Activated CD8-positive, alpha-beta T cell treated with anti-CD3 and anti-CD28 coated beads for 36 hours (primary cell): Measurements from ENCODE around the gene CDCA5. TPM values are rescaled to one million over a fixed set of nuclear protein-coding genes. Genes with fewer than 3 reads are reported as not detected.

ENCODE experiments used
- ATAC-seq: fragments of 200-7000 bp; cut with Tn5 transposase; one replicate; pipeline ENCODE4 v1.10.0; 2021; ENCODE audit warnings: mild to moderate bottlenecking, moderate library complexity
- CTCF ChIA-PET: fragments of 350-600 bp; sonication (Branson Sonifier 250); formaldehyde crosslinking; loops from one replicate; lab custom pipeline; 2021; ENCODE audit warnings: antibody characterized with exemption; lab: Charles Lee
- POLR2A ChIA-PET: fragments of 350-600 bp; sonication (Branson Sonifier 250); formaldehyde crosslinking; loops from one replicate; lab custom pipeline; 2021; ENCODE audit warnings: antibody characterized with exemption; lab: Charles Lee
- DNase-seq: peaks from one replicate; pipeline ENCODE4 v3.0.0-alpha.2; 2020
- H3K27ac Mint-ChIP-seq: one replicate; pipeline ENCODE4 v1.8.0; 2021; ENCODE audit warnings: mild to moderate bottlenecking, mixed read lengths
- H3K27me3 Mint-ChIP-seq: one replicate; pipeline ENCODE4 v1.8.0; 2021; ENCODE audit warnings: mixed read lengths
- H3K36me3 Mint-ChIP-seq: one replicate; pipeline ENCODE4 v1.8.0; 2021; ENCODE audit warnings: low read depth, mixed read lengths
- H3K4me1 Mint-ChIP-seq: one replicate; pipeline ENCODE4 v1.8.0; 2021; ENCODE audit warnings: low read depth, mixed read lengths
- H3K4me3 Mint-ChIP-seq: one replicate; pipeline ENCODE4 v1.8.0; 2021; ENCODE audit warnings: mild to moderate bottlenecking, moderate library complexity, mixed read lengths
- H3K9me3 Mint-ChIP-seq: one replicate; pipeline ENCODE4 v1.8.0; 2021; ENCODE audit warnings: mixed read lengths
- intact Hi-C: fragments of 100-400 bp; cut with micrococcal nuclease; formaldehyde crosslinking; loops from one replicate; pipeline ENCODE4 v1.10.0; 2022
- total RNA-seq, 2 experiments: library from RNA; stranded (reverse); gene quantifications; one replicate each; pipeline ENCODE4 v1.2.3, GENCODE V29; 2021
- TF ChIP-seq, protein P1 (sequence below): fragments of 200-600 bp; IDR thresholded peaks from one replicate; pipeline ENCODE4 v1.8.0; 2022; ENCODE audit warnings: antibody characterized with exemption, mild to moderate bottlenecking

Gene CDCA5
- total RNA-seq, 2 experiments from 2014 or later, result 112 TPM

DNA sequence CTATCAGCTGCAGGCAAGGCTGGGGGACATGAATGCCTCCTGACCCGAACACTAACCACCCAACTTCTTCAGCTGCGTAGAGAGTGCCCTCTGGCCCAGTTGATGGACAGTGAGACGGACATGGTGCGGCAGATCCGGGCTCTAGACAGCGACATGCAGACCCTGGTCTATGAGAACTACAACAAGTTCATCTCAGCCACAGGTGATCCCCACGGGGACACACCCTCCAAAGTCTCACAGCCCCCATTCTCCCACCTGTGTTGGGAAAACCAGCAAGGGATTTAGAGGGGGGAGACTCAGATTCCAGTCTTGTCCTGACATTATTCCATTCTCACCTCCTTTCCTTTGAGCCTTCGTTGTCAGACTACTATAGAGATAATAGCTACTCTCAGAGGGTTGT is 13.1 kb upstream of the CDCA5 start:
- Mint-ChIP-seq H3K9me3 (no peaks in the 10 kb centered on the region), H3K4me3 (peak overlapping the region; percentile 93), H3K36me3 (peaks cover 5% of the 10 kb centered on the region), H3K4me1 (peaks cover 15% of the 10 kb centered on the region), H3K27me3 (no peaks in the 10 kb centered on the region), H3K27ac (peak overlapping the region; percentile 96)
- CTCF ChIA-PET, result interaction anchor here (0.7 to 7.4 kb wide), 6 partner anchors 14 to 84 kb away, joined by 3 to 115 read pairs (median 4); partner anchors contain the start of genes ARL2, TM7SF2 and ZNHIT2
- intact Hi-C loops, result no loop called here
- TF ChIP-seq, protein P1, sequence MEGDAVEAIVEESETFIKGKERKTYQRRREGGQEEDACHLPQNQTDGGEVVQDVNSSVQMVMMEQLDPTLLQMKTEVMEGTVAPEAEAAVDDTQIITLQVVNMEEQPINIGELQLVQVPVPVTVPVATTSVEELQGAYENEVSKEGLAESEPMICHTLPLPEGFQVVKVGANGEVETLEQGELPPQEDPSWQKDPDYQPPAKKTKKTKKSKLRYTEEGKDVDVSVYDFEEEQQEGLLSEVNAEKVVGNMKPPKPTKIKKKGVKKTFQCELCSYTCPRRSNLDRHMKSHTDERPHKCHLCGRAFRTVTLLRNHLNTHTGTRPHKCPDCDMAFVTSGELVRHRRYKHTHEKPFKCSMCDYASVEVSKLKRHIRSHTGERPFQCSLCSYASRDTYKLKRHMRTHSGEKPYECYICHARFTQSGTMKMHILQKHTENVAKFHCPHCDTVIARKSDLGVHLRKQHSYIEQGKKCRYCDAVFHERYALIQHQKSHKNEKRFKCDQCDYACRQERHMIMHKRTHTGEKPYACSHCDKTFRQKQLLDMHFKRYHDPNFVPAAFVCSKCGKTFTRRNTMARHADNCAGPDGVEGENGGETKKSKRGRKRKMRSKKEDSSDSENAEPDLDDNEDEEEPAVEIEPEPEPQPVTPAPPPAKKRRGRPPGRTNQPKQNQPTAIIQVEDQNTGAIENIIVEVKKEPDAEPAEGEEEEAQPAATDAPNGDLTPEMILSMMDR, result no peak
- DNase-seq (no peak), ATAC-seq (no peak)
- POLR2A ChIA-PET, result interaction anchor here (0.9 to 20.0 kb wide), 9 partner anchors 11 to 173 kb away, joined by 3 to 294 read pairs (median 3); partner anchors contain the start of genes CAPN1, CDCA5, FAU and MRPL49

DNA sequence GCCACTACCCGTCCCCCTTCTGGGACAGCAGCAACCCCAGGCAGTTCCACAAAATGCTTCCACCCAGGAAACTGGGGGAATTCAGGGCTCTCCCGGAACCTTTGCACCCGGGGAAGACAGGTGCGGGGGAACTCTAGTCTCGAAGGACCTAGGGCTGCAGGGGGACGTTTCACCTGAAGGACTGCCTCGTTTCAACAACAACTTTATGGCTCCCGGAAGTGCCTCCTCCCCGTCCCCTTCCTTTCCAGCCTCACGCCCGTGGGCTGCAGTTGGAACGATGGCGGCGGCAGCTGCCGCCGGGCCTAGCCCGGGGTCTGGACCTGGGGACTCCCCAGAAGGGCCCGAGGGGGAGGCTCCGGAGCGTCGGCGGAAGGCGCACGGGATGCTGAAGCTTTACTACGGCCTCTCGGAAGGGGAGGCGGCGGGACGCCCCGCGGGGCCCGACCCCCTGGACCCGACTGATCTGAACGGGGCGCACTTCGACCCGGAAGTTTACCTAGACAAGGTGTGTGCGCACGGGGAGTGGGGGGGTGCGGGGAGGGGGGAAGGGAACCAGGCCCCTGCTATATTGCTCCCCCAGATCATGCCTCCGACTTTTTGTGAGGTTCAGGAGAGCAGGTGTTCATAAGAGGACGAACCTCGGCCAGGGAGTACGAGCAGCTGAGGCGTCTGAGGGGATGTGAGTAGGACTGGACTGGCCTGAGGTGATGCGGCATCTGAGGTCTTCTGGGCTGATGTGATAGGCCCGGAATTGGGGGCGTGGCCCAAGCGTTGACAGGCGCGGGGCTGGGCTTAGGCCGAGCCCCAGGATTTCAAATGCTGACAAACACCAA is 12.3 kb upstream of the CDCA5 start, which contains the start of gene VPS51:
Gene VPS51, plus strand, starts transcription at position 241 of the 833 bp plus-strand sequence. Its CDS starts 37 bp downstream, at position 278.
- Mint-ChIP-seq H3K4me1 (peaks cover 15% of the 10 kb centered on the region), H3K36me3 (peaks cover 5% of the 10 kb centered on the region), H3K4me3 (peak within 1 kb of the TSS; percentile 93), H3K9me3 (no peaks in the 10 kb centered on the region), H3K27me3 (no peaks in the 10 kb centered on the region), H3K27ac (peak within 1 kb of the TSS; percentile 96)
- peak; percentile 94 for DNase-seq
- ChIA-PET POLR2A (interaction anchor here (0.6 to 20.0 kb wide), 13 partner anchors 10 to 172 kb away, joined by 3 to 294 read pairs (median 3); partner anchors contain the start of genes CAPN1, CDCA5, FAU and MRPL49), CTCF (interaction anchor here (0.7 to 7.4 kb wide), 5 partner anchors 15 to 81 kb away, joined by 3 to 115 read pairs (median 3); partner anchors contain the start of genes TM7SF2 and ZNHIT2)
- TF ChIP-seq, protein P1, result no peak
- peak; percentile 95 for ATAC-seq
- intact Hi-C loops, result no loop called here

- H3K27me3 Mint-ChIP-seq, result no peaks in the 10 kb centered on the region
These were observed 11.6 kb upstream of the CDCA5 start for GRCh38 chr11:65095427-65095826.

DNA sequence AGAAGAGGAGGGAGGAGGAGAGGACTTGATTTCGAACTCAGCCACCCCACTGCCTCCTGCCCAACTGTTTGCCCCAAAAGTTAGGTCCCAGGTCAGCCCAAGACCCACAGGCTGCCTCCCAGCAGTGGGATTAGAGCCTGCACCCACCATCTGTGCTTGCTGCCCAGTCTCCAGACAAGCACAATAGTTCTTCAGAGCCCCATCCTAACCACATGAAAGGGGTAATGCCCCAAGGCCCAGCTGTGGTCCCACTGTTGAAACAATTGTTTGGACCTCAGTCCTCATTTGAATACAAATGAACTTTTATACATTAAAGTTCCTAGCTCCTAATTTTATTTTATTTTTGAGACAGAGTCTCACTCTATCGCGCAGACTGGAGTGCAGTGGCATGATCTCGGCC is 6.8 kb upstream of the CDCA5 start:
- ATAC-seq, result no peak
- intact Hi-C loops, result no loop called here
- Mint-ChIP-seq H3K4me3 (no peak overlapping the region), H3K9me3 (no peaks in the 10 kb centered on the region), H3K4me1 (peaks cover 4% of the 10 kb centered on the region), H3K36me3 (peaks cover 9% of the 10 kb centered on the region), H3K27me3 (no peaks in the 10 kb centered on the region), H3K27ac (no peak overlapping the region)
- DNase-seq, result no peak
- CTCF ChIA-PET, result interaction anchor here (0.9 to 1.8 kb wide), 3 partner anchors 12 to 76 kb away, joined by 3 to 5 read pairs (median 4); partner anchors contain the start of genes ARL2 and SAC3D1
- POLR2A ChIA-PET, result interaction anchor here (0.9 to 20.0 kb wide), 5 partner anchors 9 to 288 kb away, joined by 3 to 294 read pairs (median 5); partner anchors contain the start of genes FAU, MRPL49, TM7SF2 and ZNHIT2
- TF ChIP-seq, protein P1, result no peak

More at GRCh38 chr11:65095427-65095826, 11.6 kb upstream of the CDCA5 start:
- H3K4me1 Mint-ChIP-seq, result peaks cover 15% of the 10 kb centered on the region
- no peaks in the 10 kb centered on the region for H3K9me3 Mint-ChIP-seq
- peak overlapping the region; percentile 96 for H3K27ac Mint-ChIP-seq
- TF ChIP-seq, protein P1, result no peak
- peak overlapping the region; percentile 93 for H3K4me3 Mint-ChIP-seq
- ATAC-seq (no peak), DNase-seq (no peak)
- ChIA-PET POLR2A (interaction anchor here (0.7 to 20.0 kb wide), 7 partner anchors 9 to 260 kb away, joined by 3 to 294 read pairs (median 9); partner anchors contain the start of genes CDCA5, FAU, MRPL49 and TM7SF2), CTCF (interaction anchor here (1.1 to 7.4 kb wide), 2 partner anchors 15 to 17 kb away, joined by 3 to 115 read pairs; partner anchors contain the start of gene TM7SF2)
- peaks cover 5% of the 10 kb centered on the region for H3K36me3 Mint-ChIP-seq
- intact Hi-C loops, result no loop called here
